ENCODE measurements around the gene GALNT15.

GALNT15 gene

DNA sequence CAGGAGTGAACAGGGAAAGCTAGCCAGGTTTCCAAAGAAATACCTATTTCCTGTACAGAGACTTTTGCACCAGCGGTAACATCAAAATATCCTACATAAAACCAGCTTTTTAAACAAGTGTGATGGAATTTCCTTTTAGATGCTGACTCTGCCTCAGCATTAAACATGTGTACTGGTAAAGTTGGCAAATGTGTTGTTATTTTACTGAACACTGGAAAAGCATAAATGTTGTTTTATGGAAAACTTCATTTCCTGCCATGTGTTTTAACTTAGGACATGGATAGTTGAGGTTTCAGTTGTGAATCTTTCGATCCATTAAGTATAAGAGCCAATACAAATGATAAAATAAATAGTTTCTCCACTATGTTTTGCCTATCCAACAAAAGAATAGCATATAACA is 106.2 kb downstream of the GALNT15 start:
- DNase-seq = no peak

More for the DNA sequence above, 106.2 kb downstream of the GALNT15 start:
- no peaks in the 10 kb centered on the region for H3K27me3 Mint-ChIP-seq (ENCODE audit: low read depth, poor library complexity)
- no peaks in the 10 kb centered on the region for H3K4me1 Mint-ChIP-seq
- no peak overlapping the region for H3K4me3 Mint-ChIP-seq
- TF ChIP-seq, protein P1, sequence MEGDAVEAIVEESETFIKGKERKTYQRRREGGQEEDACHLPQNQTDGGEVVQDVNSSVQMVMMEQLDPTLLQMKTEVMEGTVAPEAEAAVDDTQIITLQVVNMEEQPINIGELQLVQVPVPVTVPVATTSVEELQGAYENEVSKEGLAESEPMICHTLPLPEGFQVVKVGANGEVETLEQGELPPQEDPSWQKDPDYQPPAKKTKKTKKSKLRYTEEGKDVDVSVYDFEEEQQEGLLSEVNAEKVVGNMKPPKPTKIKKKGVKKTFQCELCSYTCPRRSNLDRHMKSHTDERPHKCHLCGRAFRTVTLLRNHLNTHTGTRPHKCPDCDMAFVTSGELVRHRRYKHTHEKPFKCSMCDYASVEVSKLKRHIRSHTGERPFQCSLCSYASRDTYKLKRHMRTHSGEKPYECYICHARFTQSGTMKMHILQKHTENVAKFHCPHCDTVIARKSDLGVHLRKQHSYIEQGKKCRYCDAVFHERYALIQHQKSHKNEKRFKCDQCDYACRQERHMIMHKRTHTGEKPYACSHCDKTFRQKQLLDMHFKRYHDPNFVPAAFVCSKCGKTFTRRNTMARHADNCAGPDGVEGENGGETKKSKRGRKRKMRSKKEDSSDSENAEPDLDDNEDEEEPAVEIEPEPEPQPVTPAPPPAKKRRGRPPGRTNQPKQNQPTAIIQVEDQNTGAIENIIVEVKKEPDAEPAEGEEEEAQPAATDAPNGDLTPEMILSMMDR (IDR thresholded peaks at IDR 0.05) = no peak
- H3K27ac Mint-ChIP-seq = no peak overlapping the region
- H3K9me3 Mint-ChIP-seq = no peaks in the 10 kb centered on the region
- peaks cover 24% of the 10 kb centered on the region for H3K36me3 Mint-ChIP-seq (ENCODE audit: low read depth)
